ENCODE results near the gene ST3GAL3. TPM values are rescaled to one million over a fixed set of nuclear protein-coding genes. Genes with fewer than 3 reads are reported as not detected.

The ST3GAL3 gene
- total RNA-seq, 1 donor from 2014 or later: 34.3 TPM

DNA sequence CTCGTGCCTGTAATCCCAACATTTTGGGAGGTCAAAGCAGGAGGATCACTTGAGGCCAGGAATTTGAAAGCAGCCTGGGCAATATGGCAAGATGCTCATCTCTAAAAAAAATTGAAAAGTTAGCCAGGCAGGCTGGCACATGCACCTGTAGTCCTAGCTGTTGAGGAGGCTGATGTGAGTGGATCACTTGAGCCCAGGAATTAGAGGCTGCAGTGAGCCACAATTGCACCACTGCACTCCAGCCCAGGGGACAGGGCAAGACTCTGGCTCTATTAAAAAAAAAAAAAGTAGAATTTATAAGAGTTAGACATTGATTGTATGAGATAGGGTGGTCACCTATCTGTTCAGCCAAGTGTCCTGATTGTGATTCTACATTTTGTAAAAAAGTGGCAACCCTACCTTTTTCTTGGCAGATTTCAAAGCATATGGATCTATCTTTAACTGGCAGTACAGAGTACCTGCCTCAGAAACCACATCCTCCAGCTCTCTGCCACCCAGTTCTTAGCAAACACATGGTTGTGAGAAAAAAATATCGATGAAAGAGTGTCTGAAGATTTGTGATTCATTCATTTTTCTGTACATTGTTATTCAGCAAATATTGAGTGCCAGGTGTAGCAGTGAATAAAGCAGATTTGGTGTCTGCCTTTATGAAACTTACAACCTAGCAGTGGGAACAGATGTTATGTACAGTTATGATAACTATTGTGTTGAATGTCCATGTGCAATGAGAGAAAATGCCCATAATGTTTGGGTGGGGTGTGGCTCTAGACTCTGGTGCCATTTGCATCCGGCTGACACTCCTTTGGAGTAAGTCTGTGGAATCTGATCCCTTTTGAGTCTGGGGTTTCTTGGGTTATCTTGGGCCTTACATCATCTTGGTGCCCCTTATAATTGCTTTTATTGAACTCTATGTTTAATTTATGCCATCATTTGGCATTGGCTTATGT lies 82.5 kb downstream of the ST3GAL3 start:
- intact Hi-C loops (cut with DNase I): no loop called here

DNA sequence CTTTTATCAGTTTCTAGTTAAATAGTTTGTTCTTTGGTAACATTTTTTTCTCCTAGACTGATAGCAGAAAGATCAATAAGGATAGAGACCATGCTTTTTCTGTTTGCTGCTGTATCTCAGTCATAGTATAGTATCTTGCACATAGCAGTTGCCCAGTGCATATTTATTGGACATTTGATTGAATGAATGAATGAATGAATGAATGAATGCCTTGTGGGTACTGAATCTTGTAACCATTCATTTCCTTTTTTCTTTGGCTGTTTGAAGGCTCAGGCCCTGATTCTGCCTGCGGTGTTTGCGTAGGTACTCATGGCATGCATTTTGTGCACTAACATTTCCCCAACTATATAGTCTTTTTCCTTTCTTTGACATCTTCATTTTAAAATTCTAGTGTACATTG lies 83.9 kb downstream of the ST3GAL3 start:
- H3K4me1 ChIP-seq: no peaks in the 10 kb centered on the region
- TF ChIP-seq, protein P1, sequence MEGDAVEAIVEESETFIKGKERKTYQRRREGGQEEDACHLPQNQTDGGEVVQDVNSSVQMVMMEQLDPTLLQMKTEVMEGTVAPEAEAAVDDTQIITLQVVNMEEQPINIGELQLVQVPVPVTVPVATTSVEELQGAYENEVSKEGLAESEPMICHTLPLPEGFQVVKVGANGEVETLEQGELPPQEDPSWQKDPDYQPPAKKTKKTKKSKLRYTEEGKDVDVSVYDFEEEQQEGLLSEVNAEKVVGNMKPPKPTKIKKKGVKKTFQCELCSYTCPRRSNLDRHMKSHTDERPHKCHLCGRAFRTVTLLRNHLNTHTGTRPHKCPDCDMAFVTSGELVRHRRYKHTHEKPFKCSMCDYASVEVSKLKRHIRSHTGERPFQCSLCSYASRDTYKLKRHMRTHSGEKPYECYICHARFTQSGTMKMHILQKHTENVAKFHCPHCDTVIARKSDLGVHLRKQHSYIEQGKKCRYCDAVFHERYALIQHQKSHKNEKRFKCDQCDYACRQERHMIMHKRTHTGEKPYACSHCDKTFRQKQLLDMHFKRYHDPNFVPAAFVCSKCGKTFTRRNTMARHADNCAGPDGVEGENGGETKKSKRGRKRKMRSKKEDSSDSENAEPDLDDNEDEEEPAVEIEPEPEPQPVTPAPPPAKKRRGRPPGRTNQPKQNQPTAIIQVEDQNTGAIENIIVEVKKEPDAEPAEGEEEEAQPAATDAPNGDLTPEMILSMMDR (IDR thresholded peaks at IDR 0.05): no peak

More for the DNA sequence above, 82.5 kb downstream of the ST3GAL3 start:
- Histone ChIP-seq H3K4me3 (no peak overlapping the region), H3K27ac (no peak overlapping the region), H3K36me3 (peaks cover 0 to 16% of the 10 kb centered on the region in 2 donors), H3K9me3 (no peaks in the 10 kb centered on the region), H3K4me1 (no peaks in the 10 kb centered on the region), H3K27me3 (no peaks in the 10 kb centered on the region)
- TF ChIP-seq, protein P1 (IDR thresholded peaks at IDR 0.05): no peak
- no peak for DNase-seq (ENCODE audit: low spot score in 2 of 2)

DNA sequence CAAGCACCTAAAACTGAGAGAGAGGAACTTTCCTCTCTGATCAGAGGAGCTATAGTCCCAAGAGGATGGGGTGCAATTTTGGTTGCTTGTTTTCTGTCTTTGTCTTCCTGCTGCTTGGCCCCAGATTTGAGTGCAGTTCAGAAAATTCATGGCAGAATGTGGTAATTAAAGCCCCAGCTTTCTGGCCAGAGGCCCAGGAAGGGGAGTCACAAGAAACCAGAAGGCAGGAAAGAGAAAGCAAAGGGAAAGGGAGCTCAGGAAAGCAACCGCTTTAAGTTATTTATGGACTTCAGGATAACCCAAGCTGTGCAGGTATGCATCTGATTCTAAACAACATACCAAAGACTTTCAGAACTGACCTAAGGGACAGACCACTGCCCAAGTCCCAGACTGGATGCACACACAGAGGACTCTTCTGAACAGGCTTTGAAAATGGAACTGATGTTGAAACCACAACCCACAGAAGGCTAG lies 88.8 kb downstream of the ST3GAL3 start:
- TF ChIP-seq, protein P1 (IDR thresholded peaks at IDR 0.05): no peak
- no peak overlapping the region for H3K4me3 ChIP-seq
- no peak overlapping the region for H3K27ac ChIP-seq
- H3K36me3 ChIP-seq: peaks cover 0 to 16% of the 10 kb centered on the region in 2 donors
- no peaks in the 10 kb centered on the region for H3K4me1 ChIP-seq
- H3K9me3 ChIP-seq: no peaks in the 10 kb centered on the region
- DNase-seq (ENCODE audit: low spot score in 2 of 2): no peak
- H3K27me3 ChIP-seq: no peaks in the 10 kb centered on the region
- intact Hi-C loops (cut with DNase I): no loop called here

More for the DNA sequence above, 83.9 kb downstream of the ST3GAL3 start:
- H3K27me3 ChIP-seq: no peaks in the 10 kb centered on the region
- H3K27ac ChIP-seq: no peak overlapping the region
- no peak overlapping the region for H3K4me3 ChIP-seq
- H3K9me3 ChIP-seq: no peaks in the 10 kb centered on the region
- intact Hi-C loops (cut with DNase I): no loop called here
- DNase-seq (ENCODE audit: low spot score in 2 of 2): no peak
- peaks cover 0 to 16% of the 10 kb centered on the region in 2 donors for H3K36me3 ChIP-seq

DNA sequence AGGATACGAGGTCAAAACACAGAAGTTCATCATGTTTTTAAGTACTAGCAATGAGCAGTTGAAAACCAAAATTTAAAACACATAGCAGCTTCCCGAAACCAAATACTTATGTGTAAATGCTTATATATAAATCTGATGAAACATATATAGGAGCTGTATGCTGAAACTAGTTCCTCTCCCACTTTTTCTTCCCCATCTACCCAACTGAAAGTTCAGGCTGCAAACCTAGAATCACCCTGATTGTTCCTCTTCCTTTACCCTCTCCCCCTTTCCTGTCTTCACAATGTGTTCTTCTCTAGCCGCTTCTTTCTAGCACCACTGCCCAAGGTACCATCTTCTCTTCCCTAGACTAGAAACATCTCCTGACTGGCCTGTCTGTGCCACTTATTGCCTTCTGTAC lies 90.6 kb downstream of the ST3GAL3 start:
- H3K4me3 ChIP-seq: no peak overlapping the region
- TF ChIP-seq, protein P1 (IDR thresholded peaks at IDR 0.05): no peak
- H3K36me3 ChIP-seq: peaks cover 0 to 7% of the 10 kb centered on the region in 2 donors
- intact Hi-C loops (cut with DNase I): no loop called here
- no peaks in the 10 kb centered on the region for H3K4me1 ChIP-seq
- no peaks in the 10 kb centered on the region for H3K27me3 ChIP-seq
- DNase-seq (ENCODE audit: low spot score in 2 of 2): no peak
- no peak overlapping the region for H3K27ac ChIP-seq
- no peaks in the 10 kb centered on the region for H3K9me3 ChIP-seq

DNA sequence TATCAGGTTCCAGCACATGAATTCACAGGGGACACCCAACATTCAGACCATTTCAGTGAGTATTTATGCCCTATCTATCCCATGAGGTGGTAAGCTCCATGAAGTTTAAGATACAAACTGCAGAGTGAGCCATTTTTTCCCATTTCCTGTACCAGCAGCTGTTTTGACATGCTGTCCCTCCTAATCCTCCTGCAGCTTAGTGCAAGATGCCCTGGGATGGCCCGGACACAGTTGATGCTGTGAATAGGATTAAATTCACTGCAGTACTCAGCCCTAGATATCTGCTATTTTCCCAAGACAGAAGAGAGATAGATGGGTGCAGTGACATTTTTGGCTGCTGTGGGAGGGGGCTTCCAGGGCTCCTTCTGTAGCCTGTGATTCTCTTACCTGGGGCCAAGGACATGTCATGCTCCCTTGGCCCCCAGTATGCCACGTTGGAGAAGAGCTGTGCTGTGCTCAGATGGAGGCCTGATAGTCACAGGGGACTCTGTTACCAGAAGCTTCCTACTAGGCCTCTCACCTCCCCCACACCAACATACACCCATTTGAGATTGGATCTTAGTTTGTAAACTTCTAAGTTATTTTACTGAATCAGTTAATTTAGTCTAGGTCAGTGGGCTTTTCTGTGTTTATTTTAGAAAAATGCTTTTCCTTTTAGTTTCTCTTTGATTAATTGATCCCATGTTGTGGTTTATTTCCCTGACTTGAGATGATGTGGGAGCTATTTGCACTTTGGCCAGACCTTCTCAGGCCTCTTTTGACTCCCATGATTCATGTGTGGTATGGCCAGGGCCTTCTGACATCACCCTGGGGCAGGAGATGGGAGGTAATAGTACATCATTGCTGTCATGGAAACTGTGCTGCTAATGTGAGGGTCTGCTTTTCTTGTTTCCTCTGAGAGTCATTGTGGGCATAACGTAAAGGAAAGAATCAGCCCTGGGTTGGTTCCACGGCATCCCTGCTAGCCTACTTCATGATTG lies 92.6 kb downstream of the ST3GAL3 start:
- H3K27ac ChIP-seq: no peak overlapping the region
- no peaks in the 10 kb centered on the region for H3K9me3 ChIP-seq
- no peaks in the 10 kb centered on the region for H3K27me3 ChIP-seq
- H3K4me3 ChIP-seq: no peak overlapping the region
- intact Hi-C loops (cut with DNase I): no loop called here
- DNase-seq (ENCODE audit: low spot score in 2 of 2): no peak
- TF ChIP-seq, protein P1 (IDR thresholded peaks at IDR 0.05): no peak
- H3K36me3 ChIP-seq: no peaks in the 10 kb centered on the region
- H3K4me1 ChIP-seq: no peaks in the 10 kb centered on the region

Measured in ascending aorta (tissue), 2 donors.